Transverse colon (tissue), 4 donors: ENCODE results near the gene KLK7. TPM values are rescaled to one million over a fixed set of nuclear protein-coding genes. Genes with fewer than 3 reads are reported as not detected.

Experiments used
- DNase-seq: peaks from one replicate; pipeline ENCODE4 v3.0.0-alpha.2; 2019
- H3K27ac ChIP-seq, 4 donors: fragments of 200-600 bp; sonication (generic); 2 replicates each; pipeline ENCODE4 v1.5.1; 2016 to 2018; ENCODE audit warnings: inconsistent platforms in 4 of 4
- H3K27me3 ChIP-seq: fragments of 200-600 bp; sonication (generic); 2 replicates; pipeline ENCODE4 v1.5.1; 2017; ENCODE audit warnings: inconsistent platforms
- H3K36me3 ChIP-seq, 4 donors: fragments of 200-600 bp; sonication (generic); 2 replicates each; pipeline ENCODE4 v1.5.1; 2017 to 2019; ENCODE audit warnings: inconsistent platforms in 4 of 4
- H3K4me1 ChIP-seq, 4 donors: fragments of 200-600 bp; sonication (generic); 2 replicates each; pipeline ENCODE4 v1.5.1; 2017 to 2020; ENCODE audit warnings: inconsistent platforms in 4 of 4
- H3K4me3 ChIP-seq, 4 donors: fragments of 200-600 bp; sonication (generic); 1 replicate in 1 of 4; 2 replicates in 3 of 4; pipeline versions ENCODE4 v1.5.1 to v1.6.1; 2017 to 2019; ENCODE audit warnings: inconsistent platforms in 4 of 4
- H3K9me3 ChIP-seq, 2 donors: fragments of 200-600 bp; sonication (generic); 2 replicates each; pipeline ENCODE4 v1.5.1; 2017 to 2019; ENCODE audit warnings: inconsistent platforms in 2 of 2
- EP300 ChIP-seq: sonication (generic); formaldehyde crosslinking; IDR thresholded peaks from one replicate; pipeline ENCODE4 v1.6.1; 2017; ENCODE audit warnings: antibody characterized with exemption, low read depth
- POLR2A ChIP-seq: fragments of 450-650 bp; IDR thresholded peaks from one replicate; pipeline ENCODE4 v1.6.1; 2016; ENCODE audit warnings: antibody characterized with exemption, mild to moderate bottlenecking, moderate library complexity
- POLR2AphosphoS5 ChIP-seq, 3 donors: sonication (generic); formaldehyde crosslinking; IDR thresholded peaks; one replicate each; pipeline ENCODE4 v1.6.1; 2016; ENCODE audit warnings: antibody characterized with exemption in 3 of 3
- WGBS, 2 donors: methylation state at CpG; one replicate each; pipeline ENCODE4 v1.1.5; 2018; ENCODE audit warnings: low coverage in 1 of 2; 5-methylcytosine and 5-hydroxymethylcytosine counted together
- in situ Hi-C, 4 donors: fragments of 200-750 bp; cut with MboI; loops; one replicate each; pipeline versions ENCODE4 v1.15.0 to v1.15.1; 2017; ENCODE audit warnings: low sequenced_read_pairs in 3 of 4, low pct_ligation_motif_present in 1 of 4, low pct_unique_long_range_greater_than_20kb in 1 of 4
- intact Hi-C: fragments of 100-400 bp; cut with DNase I; formaldehyde crosslinking; loops from one replicate; pipeline ENCODE4 v1.15.1; 2023; ENCODE audit warnings: low total_unique reads
- total RNA-seq, 4 donors: library from RNA; depleted of rRNA; stranded (reverse); fragments of >200 nt; gene quantifications; one replicate each; pipeline ENCODE4 v1.1.0, GENCODE V29; 2016
- TF ChIP-seq, protein P1 (sequence below), 5 experiments: fragments of 200-600 bp in 3 of 5; fragments of 450-650 bp in 2 of 5; sonication (generic) in 3 of 5; IDR thresholded peaks; 1 replicate in 2 of 5; 2 replicates in 3 of 5; pipeline ENCODE4 v1.5.1; 2016 to 2017; ENCODE audit warnings: antibody characterized with exemption in 5 of 5, inconsistent platforms in 3 of 5, mild to moderate bottlenecking in 2 of 5, moderate library complexity in 1 of 5

The KLK7 gene
- total RNA-seq, 4 donors from 2014 or later, result not detected

- H3K27ac ChIP-seq, result no peak overlapping the region
Observed at GRCh38 chr19:51016798-51017683, 33.3 kb upstream of the KLK7 start.

GRCh38 chr19:51015691-51016267 lies 32.1 kb upstream of the KLK7 start:
- Histone ChIP-seq H3K27me3 (peaks cover 78% of the 10 kb centered on the region), H3K27ac (no peak overlapping the region), H3K4me1 (peaks cover 0 to 22% (median 12%) of the 10 kb centered on the region in 4 donors), H3K9me3 (no peaks in the 10 kb centered on the region), H3K36me3 (no peaks in the 10 kb centered on the region), H3K4me3 (no peak overlapping the region)
- DNase-seq, result no peak
- TF ChIP-seq EP300, result no peak
- TF ChIP-seq, protein P1, sequence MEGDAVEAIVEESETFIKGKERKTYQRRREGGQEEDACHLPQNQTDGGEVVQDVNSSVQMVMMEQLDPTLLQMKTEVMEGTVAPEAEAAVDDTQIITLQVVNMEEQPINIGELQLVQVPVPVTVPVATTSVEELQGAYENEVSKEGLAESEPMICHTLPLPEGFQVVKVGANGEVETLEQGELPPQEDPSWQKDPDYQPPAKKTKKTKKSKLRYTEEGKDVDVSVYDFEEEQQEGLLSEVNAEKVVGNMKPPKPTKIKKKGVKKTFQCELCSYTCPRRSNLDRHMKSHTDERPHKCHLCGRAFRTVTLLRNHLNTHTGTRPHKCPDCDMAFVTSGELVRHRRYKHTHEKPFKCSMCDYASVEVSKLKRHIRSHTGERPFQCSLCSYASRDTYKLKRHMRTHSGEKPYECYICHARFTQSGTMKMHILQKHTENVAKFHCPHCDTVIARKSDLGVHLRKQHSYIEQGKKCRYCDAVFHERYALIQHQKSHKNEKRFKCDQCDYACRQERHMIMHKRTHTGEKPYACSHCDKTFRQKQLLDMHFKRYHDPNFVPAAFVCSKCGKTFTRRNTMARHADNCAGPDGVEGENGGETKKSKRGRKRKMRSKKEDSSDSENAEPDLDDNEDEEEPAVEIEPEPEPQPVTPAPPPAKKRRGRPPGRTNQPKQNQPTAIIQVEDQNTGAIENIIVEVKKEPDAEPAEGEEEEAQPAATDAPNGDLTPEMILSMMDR (IDR thresholded peaks at IDR 0.05), result no peak
- no peak for TF ChIP-seq POLR2A
- TF ChIP-seq POLR2AphosphoS5 (IDR thresholded peaks at IDR 0.05), result no peak
- in situ Hi-C loops, result no loop called here
- intact Hi-C loops, result no loop called here
- 87% methylated on average over 19 of the region's 19 CpGs; no CpG with 5 or more reads in 1 of the 2 donors for WGBS, 2 donors

More at GRCh38 chr19:51016798-51017683, 33.3 kb upstream of the KLK7 start:
- intact Hi-C loops (no loop called here), in situ Hi-C loops (no loop called here)
- Histone ChIP-seq H3K36me3 (no peaks in the 10 kb centered on the region), H3K9me3 (no peaks in the 10 kb centered on the region), H3K27me3 (peaks cover 72% of the 10 kb centered on the region), H3K4me1 (peaks cover 0 to 22% (median 12%) of the 10 kb centered on the region in 4 donors), H3K4me3 (peak overlapping the region in 1 of 4 donors; percentile 18)
- peak; percentile 67 for DNase-seq
- 0 to 9% methylated on average over 16 to 61 of the region's 68 CpGs for WGBS, 2 donors
- no peak for TF ChIP-seq POLR2A
- TF ChIP-seq, protein P1 (IDR thresholded peaks at IDR 0.05), result peak; percentile 50 to 74 (median 62)
- TF ChIP-seq EP300, result no peak
- TF ChIP-seq POLR2AphosphoS5 (IDR thresholded peaks at IDR 0.05), result no peak

DNA sequence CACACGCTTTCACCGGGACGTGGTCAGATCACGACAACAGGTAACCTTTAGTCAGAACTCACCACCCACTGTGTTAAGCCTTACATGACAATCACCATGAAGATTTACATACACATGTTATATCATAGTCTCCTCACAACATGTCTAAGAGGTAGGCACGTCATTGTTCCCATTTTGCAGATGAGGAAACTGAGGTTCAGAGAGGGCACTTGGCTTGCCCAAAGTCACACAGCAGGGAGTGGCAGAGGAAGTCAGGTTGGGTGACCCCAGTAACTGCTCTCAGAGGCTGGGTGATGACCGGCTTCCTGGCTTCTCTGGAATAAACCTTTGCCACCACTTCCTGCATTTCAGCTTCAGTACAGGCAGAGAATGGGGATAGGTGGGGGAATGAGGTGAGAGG lies 30.5 kb upstream of the KLK7 start:
- peaks cover 74% of the 10 kb centered on the region for H3K27me3 ChIP-seq
- in situ Hi-C loops (no loop called here), intact Hi-C loops (no loop called here)
- no peaks in the 10 kb centered on the region for H3K36me3 ChIP-seq
- no peak overlapping the region for H3K27ac ChIP-seq
- WGBS, 2 donors, result 43 to 80% methylated on average over 1 to 6 of the region's 6 CpGs
- no peak for DNase-seq
- peaks cover 0 to 17% (median 10%) of the 10 kb centered on the region in 4 donors for H3K4me1 ChIP-seq
- no peak overlapping the region for H3K4me3 ChIP-seq
- no peaks in the 10 kb centered on the region for H3K9me3 ChIP-seq
- TF ChIP-seq POLR2A (no peak), EP300 (no peak), POLR2AphosphoS5 (IDR thresholded peaks at IDR 0.05) (no peak)
- TF ChIP-seq, protein P1 (IDR thresholded peaks at IDR 0.05), result no peak

DNA sequence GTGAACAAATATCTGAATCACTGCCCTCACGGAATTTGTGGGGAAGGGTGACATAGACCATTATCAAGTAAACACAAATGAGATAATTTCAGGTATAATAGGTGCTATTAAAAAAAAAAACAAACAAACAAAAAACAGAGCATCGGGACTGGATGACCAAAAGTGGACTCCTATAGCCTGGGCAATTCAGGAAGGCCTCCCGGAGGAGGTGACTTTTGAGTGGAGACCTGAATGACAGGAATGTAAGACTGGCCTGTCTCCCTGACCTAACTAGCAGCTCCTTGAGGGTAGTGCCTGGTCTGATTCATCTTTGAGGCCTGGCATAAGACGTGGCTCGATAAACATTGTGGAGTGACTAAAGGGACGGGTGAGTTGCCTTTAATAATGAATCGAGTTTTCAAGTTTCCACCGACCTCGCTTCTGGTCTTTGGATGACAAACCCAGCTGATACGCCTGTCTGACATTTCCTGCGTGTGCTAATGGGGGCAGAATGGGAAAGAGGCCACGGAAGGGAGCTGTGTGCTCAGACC lies 29.0 kb upstream of the KLK7 start:
- Histone ChIP-seq H3K9me3 (no peaks in the 10 kb centered on the region), H3K27me3 (peaks cover 63% of the 10 kb centered on the region), H3K36me3 (no peaks in the 10 kb centered on the region), H3K4me3 (no peak overlapping the region), H3K27ac (no peak overlapping the region), H3K4me1 (peaks cover 0 to 6% (median 5%) of the 10 kb centered on the region in 4 donors)
- DNase-seq, result no peak
- 38 to 58% methylated on average over 1 to 12 of the region's 12 CpGs for WGBS, 2 donors
- intact Hi-C loops (no loop called here), in situ Hi-C loops (no loop called here)
- no peak for TF ChIP-seq POLR2AphosphoS5 (IDR thresholded peaks at IDR 0.05)
- TF ChIP-seq EP300, result no peak
- TF ChIP-seq POLR2A, result no peak
- TF ChIP-seq, protein P1 (IDR thresholded peaks at IDR 0.05), result no peak
